Pulmonary artery endothelial cell (primary cell): ENCODE data around the gene CCNT1. TPM values are rescaled to one million over a fixed set of nuclear protein-coding genes. Genes with fewer than 3 reads are reported as not detected.
"Not testable (repeated sequence)": the region's sequence is repeated elsewhere in the genome, so short reads cannot be mapped to it uniquely, and the experiment has no call there.

Experiments
- DNase-seq: peaks from one replicate; pipeline ENCODE4 v3.0.0-alpha.2; 2011; ENCODE audit warnings: low read depth, low spot score
- total RNA-seq: library from RNA; depleted of rRNA; stranded (reverse); fragments of >200 nt; gene quantifications from 2 replicates; pipeline ENCODE4 v1.2.3, GENCODE V29; 2014

Gene CCNT1
- total RNA-seq, 1 donor from 2014 or later = 20.5 TPM

GRCh38 chr12:48691826-48692487, 24.6 kb downstream of the CCNT1 start:
- DNase-seq = no peak

GRCh38 chr12:48690990-48691389, 25.5 kb downstream of the CCNT1 start:
- no peak for DNase-seq

DNA sequence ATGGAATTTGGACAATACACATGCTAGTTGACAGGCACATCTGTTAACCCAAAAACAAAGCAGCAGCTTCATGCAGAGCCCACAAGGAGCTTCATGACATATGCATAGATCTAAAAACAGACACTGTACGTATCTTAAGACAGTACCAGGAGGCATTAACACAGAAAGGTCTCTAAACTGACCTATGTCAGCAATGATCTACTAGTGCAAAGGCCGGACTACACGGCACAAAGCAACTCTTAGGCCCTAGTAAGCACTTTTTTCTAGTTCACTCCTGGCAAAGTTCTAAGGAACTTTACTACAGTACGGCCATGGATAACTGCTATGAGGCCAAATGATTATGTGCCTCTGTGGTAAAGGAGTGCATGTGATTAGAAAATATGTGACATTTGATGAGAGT, 26.1 kb downstream of the CCNT1 start:
- no peak for DNase-seq

DNA sequence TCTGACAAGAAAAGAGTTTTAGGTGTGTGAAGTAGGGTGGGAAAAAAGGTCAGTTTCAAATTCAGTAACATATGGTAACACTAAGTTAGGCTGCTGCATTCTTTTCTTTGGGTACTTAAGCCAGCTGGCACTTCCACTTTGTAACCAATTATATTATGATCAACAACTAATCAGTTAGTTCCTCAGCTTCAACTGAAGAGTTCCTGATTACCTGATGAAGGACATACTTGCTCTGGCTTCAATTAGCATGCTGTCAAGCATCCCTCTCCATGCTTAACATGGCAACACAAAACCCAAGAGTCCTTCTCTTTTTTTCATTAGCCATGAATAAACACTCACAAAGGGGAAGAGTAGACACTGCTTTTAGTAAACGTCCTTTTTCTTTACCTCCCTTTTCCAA, 27.7 kb downstream of the CCNT1 start:
- DNase-seq = no peak

DNA sequence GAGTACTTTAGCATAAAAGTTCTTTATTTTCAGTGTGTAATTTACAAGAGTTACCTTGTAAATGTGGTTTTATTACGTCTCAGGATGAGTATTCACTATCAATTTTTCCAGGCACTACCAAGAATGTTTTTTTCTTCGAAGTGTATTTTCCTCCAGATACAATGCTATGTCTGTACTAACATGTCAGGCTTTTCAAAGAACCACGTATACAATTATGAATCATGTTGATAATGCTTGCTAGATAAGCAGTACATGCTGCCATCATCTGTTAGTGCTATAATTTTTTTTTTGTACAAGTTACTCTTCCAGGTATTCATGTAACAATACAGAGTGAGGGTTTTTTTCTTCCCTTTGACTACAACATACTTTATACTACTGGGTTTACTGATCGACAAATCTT, 28.9 kb downstream of the CCNT1 start:
- DNase-seq = no peak

- no peak for DNase-seq
These were observed 29.7 kb downstream of the CCNT1 start for GRCh38 chr12:48686615-48687334.

DNA sequence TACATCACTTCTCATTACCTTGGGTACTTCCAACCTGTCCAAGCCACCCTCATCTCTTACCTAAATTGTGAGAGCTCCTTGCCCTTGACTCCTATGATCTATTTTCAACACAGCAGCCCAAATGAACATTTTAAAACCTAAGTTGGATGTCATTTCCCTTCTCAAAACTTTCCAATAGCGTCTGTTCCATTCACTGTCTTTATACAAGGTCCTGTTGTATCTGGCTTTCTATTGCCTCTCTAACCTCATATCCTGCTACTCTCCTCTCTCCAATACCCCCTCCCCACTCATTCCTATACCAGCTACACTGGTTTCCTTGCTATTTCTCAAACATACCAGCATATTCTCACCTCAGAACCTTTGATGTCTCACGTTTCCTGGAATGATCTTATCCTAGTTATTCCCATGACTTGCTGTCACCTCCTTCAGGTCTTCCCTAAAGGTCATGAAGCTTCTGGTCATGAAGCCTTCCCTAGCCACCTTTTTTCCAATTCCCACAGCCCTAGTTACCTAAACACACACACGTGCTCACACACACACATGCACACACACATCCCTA, 30.4 kb downstream of the CCNT1 start:
- no peak for DNase-seq

- no peak for DNase-seq
These were observed 33.0 kb downstream of the CCNT1 start for GRCh38 chr12:48683534-48683933.

DNA sequence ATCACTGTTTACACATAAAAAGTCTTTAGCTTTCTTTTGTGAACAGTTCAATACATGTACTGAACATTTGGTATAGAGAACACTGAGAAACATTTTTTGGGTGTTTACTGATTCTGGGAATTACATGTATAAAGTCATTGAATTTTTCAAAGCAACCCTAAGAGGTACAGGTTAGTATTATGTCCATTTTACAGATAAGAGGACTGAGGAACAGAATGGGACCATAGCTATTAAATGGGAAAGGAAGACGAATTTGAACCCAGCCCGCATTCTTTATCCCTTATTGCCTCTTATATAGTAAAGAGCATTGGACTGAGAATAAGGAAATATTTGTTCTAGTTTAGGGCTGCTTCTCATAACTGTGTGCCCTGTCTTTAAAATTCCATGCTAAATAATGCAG, 33.6 kb downstream of the CCNT1 start:
- DNase-seq = no peak

DNA sequence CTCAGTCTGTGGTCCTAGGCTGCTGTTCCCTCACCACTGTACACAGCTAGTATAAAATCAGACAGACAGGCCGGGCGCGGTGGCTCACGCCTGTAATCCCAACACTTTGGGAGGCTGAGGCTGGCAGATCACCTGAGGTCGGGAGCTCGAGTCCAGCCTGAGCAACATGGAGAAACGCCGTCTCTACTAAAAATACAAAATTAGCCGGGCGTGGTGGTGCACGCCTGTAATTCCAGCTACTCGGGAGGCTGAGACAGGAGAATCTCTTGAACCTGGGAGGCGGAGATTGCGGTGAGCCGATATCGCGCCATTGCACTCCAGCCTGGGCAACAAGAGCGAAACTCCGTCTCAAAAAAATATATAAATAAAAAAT, 34.0 kb downstream of the CCNT1 start:
- DNase-seq = not testable (repeated sequence)

- peak; percentile 96 for DNase-seq
These were observed 34.6 kb downstream of the CCNT1 start, which contains the start of gene KANSL2 for GRCh38 chr12:48681710-48682532. Gene KANSL2 (minus strand): TSS chr12:48682238. CDS start chr12:48681632, 606 bp downstream.

- DNase-seq = no peak
These were observed 35.2 kb downstream of the CCNT1 start for GRCh38 chr12:48681399-48681709.

DNA sequence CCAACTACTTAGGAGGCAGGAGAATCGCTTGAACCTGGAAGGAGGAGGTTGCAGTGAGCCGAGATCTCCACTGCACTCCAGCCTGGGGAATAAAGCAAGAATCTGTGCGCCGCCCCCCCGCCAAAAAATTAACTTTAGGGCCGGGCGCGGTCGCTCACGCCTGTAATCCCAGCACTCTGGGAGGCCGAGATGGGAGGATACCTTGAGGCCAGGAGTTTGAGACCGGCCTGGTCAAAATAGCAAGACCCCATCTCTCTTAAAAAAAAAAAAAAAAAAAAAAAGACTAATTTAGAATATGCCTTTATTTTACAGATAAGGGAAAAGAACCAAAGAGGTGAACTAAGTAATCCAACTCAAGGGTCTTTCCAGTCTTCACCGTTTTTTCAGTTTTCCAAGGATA, 35.6 kb downstream of the CCNT1 start:
- no peak for DNase-seq

GRCh38 chr12:48678551-48679185, 37.8 kb downstream of the CCNT1 start:
- DNase-seq = no peak

DNA sequence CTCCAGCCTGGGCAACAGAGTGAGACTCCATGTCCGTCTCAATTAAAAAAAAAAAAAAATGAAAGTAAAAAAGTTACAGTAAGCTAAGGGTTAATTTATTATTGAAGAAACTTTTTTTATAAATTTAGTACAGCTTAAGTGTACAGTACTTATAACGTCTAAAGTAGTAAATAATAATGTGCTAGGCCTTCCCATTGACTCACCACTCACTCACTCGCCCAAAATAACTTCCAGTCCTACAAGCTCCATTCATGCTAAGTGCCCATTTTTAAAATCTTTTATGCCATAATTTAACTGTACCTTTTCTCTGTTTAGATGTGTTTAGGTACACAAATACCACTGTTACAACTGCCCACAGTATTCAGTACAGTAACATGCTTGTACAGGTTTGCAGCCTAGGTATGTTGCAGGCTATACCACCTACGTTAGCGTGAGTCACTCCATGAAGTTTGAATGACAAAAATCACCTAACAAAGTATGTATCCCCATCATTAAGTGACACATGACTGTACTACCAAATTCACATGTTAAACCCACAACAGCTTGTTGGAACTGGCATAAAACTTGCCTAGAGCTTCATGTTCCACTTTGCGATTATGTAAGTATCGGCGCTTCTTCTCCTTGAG, 45.2 kb downstream of the CCNT1 start:
- DNase-seq = no peak

DNA sequence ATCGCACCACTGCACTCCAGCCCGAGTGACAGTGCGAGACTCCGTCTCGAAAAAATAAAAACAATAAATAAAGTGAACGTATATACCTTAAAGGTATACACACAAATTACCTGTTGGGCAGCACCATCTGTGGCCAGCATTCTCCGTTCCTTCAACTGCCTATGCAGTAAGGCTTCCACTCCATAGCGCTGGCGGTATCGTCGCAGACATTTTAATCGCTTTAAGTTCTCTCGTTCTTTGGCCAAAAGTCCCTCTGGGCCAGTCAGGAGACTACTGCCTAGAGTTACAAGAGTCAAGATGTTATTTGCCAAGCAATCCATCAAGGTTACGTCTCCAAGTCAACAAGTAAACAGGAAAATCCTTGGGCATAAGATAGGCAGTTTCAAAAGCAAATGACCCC, 47.5 kb downstream of the CCNT1 start:
- no peak for DNase-seq

DNA sequence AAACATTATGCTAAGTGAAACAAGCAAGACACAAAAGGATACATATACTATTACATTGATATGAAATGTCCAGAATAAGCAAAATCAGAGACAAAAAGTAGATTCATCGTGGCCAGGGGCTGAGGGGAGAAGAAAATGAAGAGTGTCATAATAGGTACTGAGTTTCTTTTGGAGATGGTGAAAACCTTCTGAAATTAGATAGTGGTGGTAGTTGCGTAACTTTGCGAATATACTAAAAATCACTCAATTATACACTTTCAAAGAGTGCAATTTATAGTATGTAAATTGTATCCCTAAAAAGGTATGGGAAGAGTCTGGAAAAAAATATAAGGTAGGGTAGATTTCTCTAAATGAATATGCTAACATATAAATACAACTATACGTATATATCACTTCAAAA, 56.6 kb downstream of the CCNT1 start:
- DNase-seq = no peak

- no peak for DNase-seq
These were observed 64.8 kb downstream of the CCNT1 start for GRCh38 chr12:48651681-48652080.

GRCh38 chr12:48645354-48645753, 71.2 kb downstream of the CCNT1 start:
- DNase-seq = not testable (repeated sequence)

- no peak for DNase-seq
These were observed 73.5 kb downstream of the CCNT1 start for GRCh38 chr12:48643011-48643410.
